GM19328 (cell line): Measurements from ENCODE around the gene DMD.
"Not testable (repeated sequence)": the region's sequence is repeated elsewhere in the genome, so short reads cannot be mapped to it uniquely, and the experiment has no call there.

Experiments
- ATAC-seq: cut with Tn5 transposase; IDR thresholded peaks from one replicate; pipeline ENCODE4 v1.9.1; 2021; ENCODE audit warnings: mild to moderate bottlenecking, moderate library complexity; ENCODE audit not compliant: unreplicated experiment

Gene DMD

GRCh38 chrX:32289356-32289755 is 922.0 kb downstream of the DMD start:
- ATAC-seq = no peak

- no peak for ATAC-seq
Measured at GRCh38 chrX:32281853-32282252, 929.5 kb downstream of the DMD start.

- ATAC-seq = no peak
Measured at GRCh38 chrX:32280921-32281320, 930.4 kb downstream of the DMD start.

- no peak for ATAC-seq
Measured at GRCh38 chrX:32280489-32280888, 930.9 kb downstream of the DMD start.

GRCh38 chrX:32276153-32276552 is 935.2 kb downstream of the DMD start:
- no peak for ATAC-seq

- ATAC-seq = no peak
Measured at GRCh38 chrX:32269866-32270265, 941.5 kb downstream of the DMD start.

GRCh38 chrX:32268207-32268606 is 943.1 kb downstream of the DMD start:
- ATAC-seq = no peak

- no peak for ATAC-seq
Measured at GRCh38 chrX:32267796-32268195, 943.6 kb downstream of the DMD start.

- not testable (repeated sequence) for ATAC-seq
Measured at GRCh38 chrX:32246675-32247074, 964.7 kb downstream of the DMD start.

- ATAC-seq = no peak
Measured at GRCh38 chrX:32195611-32196010, 1015.7 kb downstream of the DMD start.

GRCh38 chrX:32191316-32191715 is 1020.0 kb downstream of the DMD start:
- ATAC-seq = no peak

GRCh38 chrX:32185160-32185559 is 1026.2 kb downstream of the DMD start:
- no peak for ATAC-seq

- no peak for ATAC-seq
Measured at GRCh38 chrX:32183066-32183465, 1028.3 kb downstream of the DMD start.

GRCh38 chrX:32176510-32176909 is 1034.8 kb downstream of the DMD start:
- ATAC-seq = no peak

- ATAC-seq = no peak
Measured at GRCh38 chrX:32170481-32170880, 1040.9 kb downstream of the DMD start.

- ATAC-seq = no peak
Measured at GRCh38 chrX:32155044-32155638, 1056.2 kb downstream of the DMD start.

- no peak for ATAC-seq
Measured at GRCh38 chrX:32153585-32153984, 1057.8 kb downstream of the DMD start.

GRCh38 chrX:32150141-32150540 is 1061.2 kb downstream of the DMD start:
- ATAC-seq = no peak

GRCh38 chrX:32141841-32142240 is 1069.5 kb downstream of the DMD start:
- no peak for ATAC-seq

GRCh38 chrX:32139476-32139875 is 1071.9 kb downstream of the DMD start:
- no peak for ATAC-seq

GRCh38 chrX:32137525-32137924 is 1073.8 kb downstream of the DMD start:
- ATAC-seq = no peak

- ATAC-seq = no peak
Measured at GRCh38 chrX:32126997-32127396, 1084.4 kb downstream of the DMD start.

- ATAC-seq = no peak
Measured at GRCh38 chrX:32118832-32119231, 1092.5 kb downstream of the DMD start.
